GM12892 (cell line): ENCODE results near the gene KDM1A.

Experiments
- POLR2A ChIP-seq: IDR thresholded peaks from 2 replicates; pipeline ENCODE4 v1.6.1; 2011; ENCODE audit warnings: low read depth, low read length, control low read depth
- TAF1 ChIP-seq: IDR thresholded peaks from 2 replicates; pipeline ENCODE4 v1.6.1; 2011; ENCODE audit warnings: low read depth, mild to moderate bottlenecking, control low read depth, low read length, borderline replicate concordance

DNA sequence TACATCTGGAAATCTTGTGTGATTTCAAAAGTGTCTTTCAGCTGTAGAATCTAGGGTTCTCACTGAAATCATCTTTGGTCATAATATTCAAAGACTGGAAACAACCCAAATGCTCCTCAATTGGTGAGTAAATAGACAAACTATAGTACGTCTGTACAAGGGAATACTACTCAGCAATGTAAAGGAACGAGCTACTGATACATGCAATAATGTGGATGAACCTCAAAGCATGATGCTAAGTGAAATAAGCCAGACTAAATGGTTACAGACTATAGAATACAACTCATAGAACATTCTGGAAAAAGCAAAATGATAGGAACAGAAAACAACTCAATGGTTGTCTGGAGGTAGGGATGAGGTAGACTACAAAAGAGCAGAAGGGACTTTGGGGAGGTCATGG lies 49.2 kb upstream of the KDM1A start:
- TF ChIP-seq POLR2A (no peak), TAF1 (no peak)
